ENCODE measurements around the gene GPRIN3. TPM values are rescaled to one million over a fixed set of nuclear protein-coding genes. Genes with fewer than 3 reads are reported as not detected.

The GPRIN3 gene
- total RNA-seq, 1 experiment from 2014 or later: 0.48 TPM

DNA sequence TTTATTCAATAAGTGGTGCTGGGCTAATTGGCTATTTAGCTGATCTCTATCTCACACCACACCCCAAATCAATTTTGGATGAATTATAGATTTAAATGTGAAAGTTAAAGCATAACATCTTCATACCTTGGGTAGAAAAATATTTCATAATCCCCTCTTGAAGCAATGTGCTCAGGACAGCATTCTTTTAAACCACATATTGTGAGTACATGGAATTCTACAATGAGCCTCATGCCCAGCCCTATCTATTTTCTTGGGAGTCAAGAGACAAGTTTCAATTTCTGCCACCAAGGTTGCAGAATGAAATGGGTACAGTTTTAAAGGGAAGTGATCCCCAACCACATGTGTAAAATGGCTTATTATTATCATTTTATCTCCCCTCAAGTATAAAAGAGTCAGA, 30.6 kb upstream of the GPRIN3 start:
- Histone ChIP-seq H3K18ac (ENCODE audit: insufficient read length, low read depth, low read length) (no peak overlapping the region), H3K79me1 (ENCODE audit: insufficient read depth, low read depth, low read length, poor library complexity, severe bottlenecking) (no peaks in the 10 kb centered on the region), H4K20me1 (ENCODE audit: control insufficient read depth, insufficient read depth, insufficient read length) (no peaks in the 10 kb centered on the region), H3T11ph (ENCODE audit: low read length) (no peak overlapping the region), H3K27ac (ENCODE audit: insufficient read length, low read depth, low read length) (no peak overlapping the region), H2BK15ac (ENCODE audit: low read depth, low read length) (no peak overlapping the region), H3K27me3 (ENCODE audit: insufficient read depth, low read length) (no peaks in the 10 kb centered on the region), H3K9ac (ENCODE audit: extremely low read depth, insufficient read length, low read length) (no peak overlapping the region), H3K9me3 (ENCODE audit: control insufficient read depth, low read depth, low read length) (no peaks in the 10 kb centered on the region), H3K23ac (ENCODE audit: insufficient read length, low read depth, low read length) (no peak overlapping the region), H2BK20ac (ENCODE audit: low read depth, low read length, poor library complexity, severe bottlenecking) (no peak overlapping the region), H3K56ac (ENCODE audit: insufficient read length, low read depth, low read length) (no peak overlapping the region), H2AFZ (ENCODE audit: low read length) (no peak overlapping the region), H2BK5ac (ENCODE audit: insufficient read length, low read length) (no peak overlapping the region), H3K79me2 (ENCODE audit: insufficient read depth, low read length) (no peaks in the 10 kb centered on the region), H3K4ac (ENCODE audit: low read depth, low read length) (no peak overlapping the region), H3K23me2 (ENCODE audit: insufficient read length, low read depth, low read length, poor library complexity, severe bottlenecking) (no peaks in the 10 kb centered on the region), H2AK5ac (ENCODE audit: insufficient read length, low read length) (no peak overlapping the region), H3K14ac (ENCODE audit: insufficient read depth, low read length) (no peak overlapping the region), H3K4me2 (ENCODE audit: insufficient read depth, insufficient read length, low read length) (no peak overlapping the region), H4K8ac (replicated peaks; ENCODE audit: insufficient read length, low read depth, low read length) (no peak overlapping the region), H4K5ac (ENCODE audit: insufficient read length, low read depth, low read length) (no peak overlapping the region), H4K91ac (ENCODE audit: insufficient read length, low read depth, low read length) (no peak overlapping the region), H2BK120ac (ENCODE audit: low read depth, low read length, poor library complexity, severe bottlenecking) (no peak overlapping the region), H3K4me1 (ENCODE audit: insufficient read depth, low read length) (no peaks in the 10 kb centered on the region), H2BK12ac (ENCODE audit: insufficient read length, low read depth, low read length) (no peak overlapping the region)
- H3K4me1 Mint-ChIP-seq: no peaks in the 10 kb centered on the region; a peak in 1 of 4 replicates
- DNase-seq: no peak
- no peaks in the 10 kb centered on the region for H3K27me3 Mint-ChIP-seq (ENCODE audit: low read depth)
- no peaks in the 10 kb centered on the region for H3K9me3 Mint-ChIP-seq
- no peak overlapping the region for H3K4me3 Mint-ChIP-seq
- H3K36me3 Mint-ChIP-seq (ENCODE audit: insufficient read depth in 1 of 3, low read depth in 3 of 3): no peaks in the 10 kb centered on the region
- TF ChIP-seq, protein P1, sequence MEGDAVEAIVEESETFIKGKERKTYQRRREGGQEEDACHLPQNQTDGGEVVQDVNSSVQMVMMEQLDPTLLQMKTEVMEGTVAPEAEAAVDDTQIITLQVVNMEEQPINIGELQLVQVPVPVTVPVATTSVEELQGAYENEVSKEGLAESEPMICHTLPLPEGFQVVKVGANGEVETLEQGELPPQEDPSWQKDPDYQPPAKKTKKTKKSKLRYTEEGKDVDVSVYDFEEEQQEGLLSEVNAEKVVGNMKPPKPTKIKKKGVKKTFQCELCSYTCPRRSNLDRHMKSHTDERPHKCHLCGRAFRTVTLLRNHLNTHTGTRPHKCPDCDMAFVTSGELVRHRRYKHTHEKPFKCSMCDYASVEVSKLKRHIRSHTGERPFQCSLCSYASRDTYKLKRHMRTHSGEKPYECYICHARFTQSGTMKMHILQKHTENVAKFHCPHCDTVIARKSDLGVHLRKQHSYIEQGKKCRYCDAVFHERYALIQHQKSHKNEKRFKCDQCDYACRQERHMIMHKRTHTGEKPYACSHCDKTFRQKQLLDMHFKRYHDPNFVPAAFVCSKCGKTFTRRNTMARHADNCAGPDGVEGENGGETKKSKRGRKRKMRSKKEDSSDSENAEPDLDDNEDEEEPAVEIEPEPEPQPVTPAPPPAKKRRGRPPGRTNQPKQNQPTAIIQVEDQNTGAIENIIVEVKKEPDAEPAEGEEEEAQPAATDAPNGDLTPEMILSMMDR (conservative IDR thresholded peaks at IDR 0.05): no peak
- no peak overlapping the region for H3K27ac Mint-ChIP-seq

All from H9 (cell line).